Activated CD4-positive, alpha-beta T cell treated with anti-CD3 and anti-CD28 coated beads for 36 hours (primary cell): ENCODE data around the gene PLEKHB1. TPM values are rescaled to one million over a fixed set of nuclear protein-coding genes. Genes with fewer than 3 reads are reported as not detected.
A peak's percentile ranks its signal among the peaks of the same experiment; 100 is the strongest.

Experiments used
- ATAC-seq: fragments of 200-7000 bp; cut with Tn5 transposase; one replicate; pipeline ENCODE4 v1.10.0; 2021; ENCODE audit warnings: mild to moderate bottlenecking, moderate library complexity
- CTCF ChIA-PET: fragments of 350-600 bp; sonication (Branson Sonifier 250); formaldehyde crosslinking; loops from one replicate; lab custom pipeline; 2021; ENCODE audit warnings: antibody characterized with exemption; lab: Charles Lee
- POLR2A ChIA-PET: fragments of 350-600 bp; sonication (Branson Sonifier 250); formaldehyde crosslinking; loops from one replicate; lab custom pipeline; 2021; ENCODE audit warnings: antibody characterized with exemption, inconsistent platforms; lab: Charles Lee
- DNase-seq: peaks from one replicate; pipeline ENCODE4 v3.0.0-alpha.2; 2020
- H3K27ac Mint-ChIP-seq: one replicate; pipeline ENCODE4 v1.8.0; 2021; ENCODE audit warnings: mixed read lengths
- H3K27me3 Mint-ChIP-seq: one replicate; pipeline ENCODE4 v1.8.0; 2021; ENCODE audit warnings: mixed read lengths
- H3K36me3 Mint-ChIP-seq: one replicate; pipeline ENCODE4 v1.8.0; 2021; ENCODE audit warnings: low read depth, mixed read lengths
- H3K4me1 Mint-ChIP-seq: one replicate; pipeline ENCODE4 v1.8.0; 2021; ENCODE audit warnings: mixed read lengths
- H3K4me3 Mint-ChIP-seq: one replicate; pipeline ENCODE4 v1.8.0; 2021; ENCODE audit warnings: mild to moderate bottlenecking, moderate library complexity, mixed read lengths
- H3K9me3 Mint-ChIP-seq: one replicate; pipeline ENCODE4 v1.8.0; 2021; ENCODE audit warnings: low read depth, mixed read lengths
- intact Hi-C, 2 experiments: fragments of 100-400 bp; cut with DNase I in 1 of 2; cut with micrococcal nuclease in 1 of 2; formaldehyde crosslinking; loops; one replicate each; pipeline versions ENCODE4 v1.14.2 to v1.15.1; 2022 to 2024; cut with DNase I, micrococcal nuclease
- total RNA-seq, 2 experiments: library from RNA; stranded (reverse); gene quantifications; one replicate each; pipeline ENCODE4 v1.2.3, GENCODE V29; 2021

Gene PLEKHB1
- total RNA-seq, 2 experiments from 2014 or later: 10.6 to 16.2 TPM

GRCh38 chr11:73656985-73657384, 10.6 kb downstream of the PLEKHB1 start:
- DNase-seq (no peak), ATAC-seq (no peak)
- Mint-ChIP-seq H3K9me3 (no peaks in the 10 kb centered on the region), H3K4me1 (no peaks in the 10 kb centered on the region), H3K4me3 (no peak overlapping the region), H3K36me3 (no peaks in the 10 kb centered on the region), H3K27ac (no peak overlapping the region), H3K27me3 (no peaks in the 10 kb centered on the region)
- CTCF ChIA-PET: interaction anchor here (10.0 kb wide), 1 partner anchor 30 kb away, joined by 218 read pairs; no protein-coding TSS in a partner anchor
- POLR2A ChIA-PET: no interaction called here
- intact Hi-C loops: no loop called here

DNA sequence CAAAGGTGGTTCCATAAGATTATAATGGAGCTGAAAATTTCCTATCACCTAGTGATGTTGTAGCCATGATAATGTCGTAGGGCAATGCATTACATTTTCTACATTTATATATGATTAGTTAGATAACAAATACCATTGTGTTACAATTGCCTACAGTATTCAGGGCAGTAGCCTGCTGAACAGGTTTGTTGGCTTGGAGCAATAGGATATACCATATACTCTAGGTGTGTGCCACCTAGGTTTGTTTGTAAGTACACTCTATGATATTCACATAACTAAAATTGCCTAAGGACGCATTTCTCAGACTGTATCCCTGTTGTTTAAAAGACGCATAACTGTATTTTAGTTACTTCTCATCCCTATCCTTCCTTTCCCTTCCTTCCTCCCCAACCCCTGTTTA, 13.6 kb downstream of the PLEKHB1 start:
- Mint-ChIP-seq H3K27me3 (no peaks in the 10 kb centered on the region), H3K36me3 (no peaks in the 10 kb centered on the region), H3K4me3 (no peak overlapping the region), H3K9me3 (no peaks in the 10 kb centered on the region), H3K4me1 (peaks cover 10% of the 10 kb centered on the region), H3K27ac (no peak overlapping the region)
- DNase-seq (no peak), ATAC-seq (no peak)
- CTCF ChIA-PET: interaction anchor here (0.6 to 10.0 kb wide), 28 partner anchors 12 to 585 kb away, joined by 3 to 218 read pairs (median 4); partner anchors contain the start of gene PLEKHB1
- POLR2A ChIA-PET: interaction anchor here (0.7 kb wide), 1 partner anchor 34 kb away, joined by 3 read pairs; no protein-coding TSS in a partner anchor
- intact Hi-C loops: loop anchor here in 1 of 2 experiments (10.0 kb wide), 1 partner anchor 255 kb away; no protein-coding TSS in a partner anchor

GRCh38 chr11:73660497-73661034, 14.2 kb downstream of the PLEKHB1 start:
- peaks cover 10% of the 10 kb centered on the region for H3K4me1 Mint-ChIP-seq
- intact Hi-C loops: loop anchor here (1.0 to 10.0 kb wide), 5 partner anchors 35 to 353 kb away; no protein-coding TSS in a partner anchor
- POLR2A ChIA-PET: interaction anchor here (0.7 kb wide), 1 partner anchor 35 kb away, joined by 3 read pairs; no protein-coding TSS in a partner anchor
- ATAC-seq: peak; percentile 17
- no peaks in the 10 kb centered on the region for H3K27me3 Mint-ChIP-seq
- H3K4me3 Mint-ChIP-seq: peak overlapping the region; percentile 24
- DNase-seq: no peak
- no peak overlapping the region for H3K27ac Mint-ChIP-seq
- H3K36me3 Mint-ChIP-seq: no peaks in the 10 kb centered on the region
- CTCF ChIA-PET: interaction anchor here (0.6 to 10.0 kb wide), 29 partner anchors 11 to 584 kb away, joined by 3 to 218 read pairs (median 4); partner anchors contain the start of gene PLEKHB1
- H3K9me3 Mint-ChIP-seq: no peaks in the 10 kb centered on the region

DNA sequence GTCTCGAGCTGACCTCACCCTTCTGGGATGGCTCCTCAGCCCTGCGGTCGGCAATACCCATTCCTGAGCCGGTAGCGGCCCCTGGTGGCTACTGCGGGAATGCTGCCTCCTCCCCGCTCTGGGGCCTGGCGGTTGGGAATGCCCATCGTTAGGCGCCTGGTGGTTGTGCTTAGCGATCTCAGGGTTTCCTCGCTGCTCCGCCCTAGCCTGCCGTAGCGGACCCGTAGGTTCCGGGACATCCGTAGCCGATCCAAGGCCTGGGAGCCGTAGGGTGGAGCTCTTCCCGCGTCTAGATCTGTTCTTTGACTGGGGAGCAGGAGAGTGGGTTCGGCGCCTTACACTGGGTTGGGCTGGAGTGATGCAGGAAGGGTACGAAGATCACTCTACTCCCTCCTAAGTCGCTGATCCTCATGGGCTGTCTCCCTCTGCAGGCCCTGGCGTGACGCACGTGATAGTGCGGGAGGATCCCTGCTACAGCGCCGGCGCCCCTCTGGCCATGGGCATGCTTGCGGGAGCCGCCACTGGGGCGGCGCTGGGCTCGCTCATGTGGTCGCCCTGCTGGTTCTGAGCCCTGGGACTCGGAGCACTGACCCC, 14.8 kb downstream of the PLEKHB1 start:
- intact Hi-C loops: loop anchor here (1.0 to 10.0 kb wide), 5 partner anchors 36 to 354 kb away; no protein-coding TSS in a partner anchor
- no peaks in the 10 kb centered on the region for H3K36me3 Mint-ChIP-seq
- peaks cover 10% of the 10 kb centered on the region for H3K4me1 Mint-ChIP-seq
- H3K27ac Mint-ChIP-seq: no peak overlapping the region
- ATAC-seq (peak; percentile 92), DNase-seq (peak; percentile 92)
- no peaks in the 10 kb centered on the region for H3K9me3 Mint-ChIP-seq
- H3K4me3 Mint-ChIP-seq: peak overlapping the region; percentile 24
- CTCF ChIA-PET: interaction anchor here (0.6 to 10.0 kb wide), 31 partner anchors 10 to 478 kb away, joined by 3 to 218 read pairs (median 4); partner anchors contain the start of gene PLEKHB1
- POLR2A ChIA-PET: no interaction called here
- H3K27me3 Mint-ChIP-seq: no peaks in the 10 kb centered on the region

GRCh38 chr11:73662445-73663157, 16.2 kb downstream of the PLEKHB1 start:
- CTCF ChIA-PET: interaction anchor here (0.6 to 10.0 kb wide), 14 partner anchors 9 to 356 kb away, joined by 3 to 218 read pairs (median 6); partner anchors contain the start of gene PLEKHB1
- Mint-ChIP-seq H3K4me1 (peaks cover 10% of the 10 kb centered on the region), H3K36me3 (no peaks in the 10 kb centered on the region), H3K27ac (no peak overlapping the region), H3K9me3 (no peaks in the 10 kb centered on the region), H3K27me3 (no peaks in the 10 kb centered on the region), H3K4me3 (no peak overlapping the region)
- no peak for ATAC-seq
- POLR2A ChIA-PET: interaction anchor here (0.7 kb wide), 1 partner anchor 314 kb away, joined by 3 read pairs; no protein-coding TSS in a partner anchor
- no peak for DNase-seq
- intact Hi-C loops: loop anchor here in 1 of 2 experiments (10.0 kb wide), 1 partner anchor 258 kb away; no protein-coding TSS in a partner anchor

DNA sequence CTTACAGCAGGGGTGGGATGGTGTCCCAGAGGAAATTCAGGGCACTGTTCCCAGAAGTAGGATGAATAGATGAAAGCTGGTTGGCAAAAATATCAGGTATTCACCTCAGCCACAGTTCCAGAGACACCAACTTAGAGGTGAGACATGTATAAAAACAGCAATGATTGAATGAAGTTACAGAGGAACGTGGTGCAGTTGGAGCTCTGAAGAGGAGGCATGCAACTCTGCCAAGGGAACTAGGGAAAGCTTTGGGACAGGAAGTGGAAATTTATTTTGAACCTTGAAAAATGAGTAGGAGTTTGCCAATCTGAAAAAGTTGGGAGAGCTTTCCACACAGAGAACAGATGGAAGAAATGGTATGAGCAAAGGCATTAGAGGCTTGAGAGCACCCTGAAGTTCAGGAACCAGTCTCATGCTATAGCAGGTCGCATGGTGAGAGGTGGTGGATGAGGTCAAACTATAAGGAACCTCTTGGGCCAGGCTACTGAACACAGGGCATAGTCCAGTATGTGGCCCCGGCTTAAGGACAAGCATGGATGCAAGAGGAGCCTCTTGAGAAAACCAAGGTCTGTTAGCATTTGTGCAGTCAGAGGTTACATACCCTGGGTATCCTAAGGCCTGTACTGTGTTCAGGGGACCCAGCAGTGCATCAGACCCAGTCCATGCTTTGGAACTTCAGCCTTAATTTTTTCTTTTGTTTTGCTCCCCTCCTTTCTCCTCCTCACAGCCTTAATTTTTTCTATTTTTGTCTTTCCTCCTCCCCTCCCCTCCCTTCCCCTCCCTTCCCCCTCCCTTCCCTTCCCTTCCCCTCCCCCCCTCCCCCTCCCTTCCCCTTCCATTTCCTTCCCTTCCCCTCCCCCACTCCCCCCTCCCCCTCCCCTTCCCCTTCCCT, 17.5 kb downstream of the PLEKHB1 start:
- CTCF ChIA-PET: interaction anchor here (0.5 to 10.0 kb wide), 3 partner anchors 37 to 1653 kb away, joined by 3 to 218 read pairs (median 75); no protein-coding TSS in a partner anchor
- DNase-seq: no peak
- Mint-ChIP-seq H3K27ac (no peak overlapping the region), H3K27me3 (no peaks in the 10 kb centered on the region), H3K36me3 (no peaks in the 10 kb centered on the region), H3K4me3 (no peak overlapping the region), H3K9me3 (no peaks in the 10 kb centered on the region), H3K4me1 (peaks cover 10% of the 10 kb centered on the region)
- intact Hi-C loops: loop anchor here in 1 of 2 experiments (10.0 kb wide), 1 partner anchor 259 kb away; no protein-coding TSS in a partner anchor
- POLR2A ChIA-PET: no interaction called here
- no peak for ATAC-seq

- ATAC-seq: no peak
- intact Hi-C loops: loop anchor here in 1 of 2 experiments (10.0 kb wide), 1 partner anchor 260 kb away; no protein-coding TSS in a partner anchor
- Mint-ChIP-seq H3K9me3 (no peaks in the 10 kb centered on the region), H3K4me1 (peaks cover 10% of the 10 kb centered on the region), H3K27me3 (no peaks in the 10 kb centered on the region), H3K36me3 (no peaks in the 10 kb centered on the region), H3K4me3 (no peak overlapping the region), H3K27ac (no peak overlapping the region)
- ChIA-PET CTCF (interaction anchor here (0.5 to 10.0 kb wide), 3 partner anchors 38 to 1652 kb away, joined by 3 to 218 read pairs (median 3); no protein-coding TSS in a partner anchor), POLR2A (no interaction called here)
- no peak for DNase-seq
Observed at GRCh38 chr11:73664877-73665276, 18.5 kb downstream of the PLEKHB1 start.

- no peak for DNase-seq
- no peak overlapping the region for H3K4me3 Mint-ChIP-seq
- H3K36me3 Mint-ChIP-seq: no peaks in the 10 kb centered on the region
- H3K4me1 Mint-ChIP-seq: peaks cover 10% of the 10 kb centered on the region
- no peaks in the 10 kb centered on the region for H3K9me3 Mint-ChIP-seq
- H3K27me3 Mint-ChIP-seq: no peaks in the 10 kb centered on the region
- ChIA-PET CTCF (no interaction called here), POLR2A (no interaction called here)
- no peak overlapping the region for H3K27ac Mint-ChIP-seq
- no peak for ATAC-seq
- intact Hi-C loops: loop anchor here in 1 of 2 experiments (10.0 kb wide), 1 partner anchor 263 kb away; no protein-coding TSS in a partner anchor
Observed at GRCh38 chr11:73667891-73668290, 21.5 kb downstream of the PLEKHB1 start.

DNA sequence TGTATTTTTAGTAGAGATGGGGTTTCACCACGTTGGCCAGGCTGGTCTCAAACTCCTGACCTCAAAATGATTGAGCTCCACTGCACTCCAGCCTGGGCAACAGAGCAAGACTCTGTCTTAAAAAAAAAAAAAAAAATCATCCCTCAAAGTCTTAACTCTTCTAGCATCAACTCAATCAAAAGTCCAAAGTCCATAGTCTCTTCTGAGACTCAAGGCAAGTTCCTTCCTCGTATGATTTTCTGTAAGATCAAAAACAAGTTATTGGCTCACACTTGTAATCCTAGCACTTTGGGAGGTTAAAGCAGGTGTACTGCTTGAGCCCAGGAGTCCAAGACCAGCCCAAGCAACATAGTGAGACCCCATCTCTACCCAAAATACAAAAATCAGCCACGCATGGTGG, 24.4 kb downstream of the PLEKHB1 start:
- H3K36me3 Mint-ChIP-seq: no peaks in the 10 kb centered on the region
- H3K4me1 Mint-ChIP-seq: no peaks in the 10 kb centered on the region
- H3K9me3 Mint-ChIP-seq: no peaks in the 10 kb centered on the region
- intact Hi-C loops: no loop called here
- ATAC-seq: no peak
- ChIA-PET POLR2A (no interaction called here), CTCF (interaction anchor here (0.7 to 2.2 kb wide), 2 partner anchors 9 to 470 kb away, joined by 5 to 23 read pairs; no protein-coding TSS in a partner anchor)
- H3K27me3 Mint-ChIP-seq: no peaks in the 10 kb centered on the region
- DNase-seq: no peak
- no peak overlapping the region for H3K4me3 Mint-ChIP-seq
- H3K27ac Mint-ChIP-seq: no peak overlapping the region

DNA sequence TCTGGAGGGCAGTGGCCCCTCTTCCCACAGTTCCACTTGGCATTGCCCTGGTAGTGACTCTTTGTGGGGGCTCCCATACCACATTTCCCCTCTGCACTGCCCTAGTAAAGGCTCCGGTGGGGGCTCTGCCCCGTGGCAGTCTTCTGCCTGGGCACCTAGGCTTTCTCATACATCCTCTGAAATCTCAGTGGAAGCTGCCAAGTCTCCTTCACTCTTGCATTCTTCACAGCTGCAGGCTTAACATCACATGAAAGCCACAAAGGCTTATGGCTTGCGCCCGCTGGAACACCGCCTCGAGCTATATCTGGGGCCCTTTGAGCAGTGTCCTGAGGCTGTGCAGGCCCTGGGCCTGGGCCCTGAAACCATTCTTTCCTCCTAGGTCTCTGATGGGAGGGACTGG, 25.3 kb downstream of the PLEKHB1 start:
- H3K27ac Mint-ChIP-seq: no peak overlapping the region
- ATAC-seq (no peak), DNase-seq (no peak)
- H3K4me1 Mint-ChIP-seq: no peaks in the 10 kb centered on the region
- no peak overlapping the region for H3K4me3 Mint-ChIP-seq
- ChIA-PET CTCF (interaction anchor here (0.7 to 2.2 kb wide), 2 partner anchors 10 to 471 kb away, joined by 5 to 23 read pairs; no protein-coding TSS in a partner anchor), POLR2A (no interaction called here)
- peaks cover 2% of the 10 kb centered on the region for H3K36me3 Mint-ChIP-seq
- intact Hi-C loops: no loop called here
- no peaks in the 10 kb centered on the region for H3K9me3 Mint-ChIP-seq
- H3K27me3 Mint-ChIP-seq: no peaks in the 10 kb centered on the region
